Gastroesophageal sphincter (tissue), 3 donors: ENCODE data around the gene TMEM178A.

Source experiments
- CTCF ChIP-seq, 4 experiments: fragments of 200-600 bp in 2 of 4; fragments of 450-650 bp in 2 of 4; sonication (generic) in 1 of 4; IDR thresholded peaks; one replicate each; pipeline ENCODE4 v1.5.1; 2017 to 2019; ENCODE audit warnings: antibody characterized with exemption in 4 of 4, mild to moderate bottlenecking in 2 of 4, moderate library complexity in 2 of 4
- EP300 ChIP-seq: sonication (generic); formaldehyde crosslinking; IDR thresholded peaks from one replicate; pipeline ENCODE4 v1.6.1; 2017; ENCODE audit warnings: antibody characterized with exemption, mild to moderate bottlenecking
- POLR2AphosphoS5 ChIP-seq: sonication (generic); formaldehyde crosslinking; IDR thresholded peaks from one replicate; pipeline ENCODE4 v1.6.1; 2017; ENCODE audit warnings: antibody characterized with exemption

GRCh38 chr2:39678170-39678569, 12.5 kb downstream of the TMEM178A start:
- no peak for TF ChIP-seq CTCF (IDR thresholded peaks at IDR 0.05)
- TF ChIP-seq POLR2AphosphoS5: no peak
- TF ChIP-seq EP300: no peak
